ENCODE results near the gene OSBPL8.

DNA sequence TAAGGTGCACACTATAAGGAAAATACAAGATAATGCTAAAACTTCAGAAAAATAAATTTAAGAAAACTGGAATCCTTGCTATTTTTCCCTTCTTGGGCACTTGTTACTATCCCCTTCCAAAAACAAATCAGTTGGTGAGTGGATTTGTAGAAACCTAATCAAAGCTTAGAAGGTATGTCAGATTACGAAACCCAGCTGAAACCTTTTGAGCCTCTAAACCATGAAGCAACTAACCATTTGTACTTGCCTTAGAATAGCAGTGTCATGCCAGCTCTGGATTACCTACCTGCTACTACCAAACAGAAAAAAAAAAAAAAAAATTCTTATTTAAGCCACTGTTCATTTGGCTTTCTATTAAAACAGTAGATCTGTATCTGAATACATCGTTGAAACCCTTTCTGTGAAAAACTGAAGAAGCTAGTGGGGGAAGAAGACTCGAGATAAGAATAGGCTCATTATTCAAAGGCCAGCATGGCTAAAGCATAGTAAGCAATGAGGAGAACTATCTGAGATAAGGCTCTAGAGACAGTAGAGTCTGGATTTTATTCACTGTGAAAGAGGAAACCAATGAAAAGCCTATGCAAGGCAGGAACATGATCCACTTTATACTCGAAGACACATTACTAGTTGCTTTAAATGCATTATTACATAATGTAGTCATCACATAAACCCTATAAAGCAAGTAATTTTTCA is 30.2 kb downstream of the OSBPL8 start:
- TF ChIP-seq, protein P1, sequence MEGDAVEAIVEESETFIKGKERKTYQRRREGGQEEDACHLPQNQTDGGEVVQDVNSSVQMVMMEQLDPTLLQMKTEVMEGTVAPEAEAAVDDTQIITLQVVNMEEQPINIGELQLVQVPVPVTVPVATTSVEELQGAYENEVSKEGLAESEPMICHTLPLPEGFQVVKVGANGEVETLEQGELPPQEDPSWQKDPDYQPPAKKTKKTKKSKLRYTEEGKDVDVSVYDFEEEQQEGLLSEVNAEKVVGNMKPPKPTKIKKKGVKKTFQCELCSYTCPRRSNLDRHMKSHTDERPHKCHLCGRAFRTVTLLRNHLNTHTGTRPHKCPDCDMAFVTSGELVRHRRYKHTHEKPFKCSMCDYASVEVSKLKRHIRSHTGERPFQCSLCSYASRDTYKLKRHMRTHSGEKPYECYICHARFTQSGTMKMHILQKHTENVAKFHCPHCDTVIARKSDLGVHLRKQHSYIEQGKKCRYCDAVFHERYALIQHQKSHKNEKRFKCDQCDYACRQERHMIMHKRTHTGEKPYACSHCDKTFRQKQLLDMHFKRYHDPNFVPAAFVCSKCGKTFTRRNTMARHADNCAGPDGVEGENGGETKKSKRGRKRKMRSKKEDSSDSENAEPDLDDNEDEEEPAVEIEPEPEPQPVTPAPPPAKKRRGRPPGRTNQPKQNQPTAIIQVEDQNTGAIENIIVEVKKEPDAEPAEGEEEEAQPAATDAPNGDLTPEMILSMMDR (IDR thresholded peaks at IDR 0.05; ENCODE audit: low read length): no peak
- no peak for TF ChIP-seq EZH2 (IDR thresholded peaks at IDR 0.05; ENCODE audit: borderline replicate concordance, low read length)
